GM12878 (cell line): ENCODE data around the gene CCDC97. TPM values are rescaled to one million over a fixed set of nuclear protein-coding genes. Genes with fewer than 3 reads are reported as not detected.

Experiments
- CBX3 ChIP-seq: fragments of 200-600 bp; sonication (generic); IDR thresholded peaks from 2 replicates; pipeline ENCODE4 v1.6.1; 2016; ENCODE audit warnings: low read depth, borderline replicate concordance
- CHD1 ChIP-seq: IDR thresholded peaks from 2 replicates; pipeline ENCODE4 v1.6.1; 2012; ENCODE audit warnings: low read depth, low read length, improper control_type of control experiment
- HCFC1 ChIP-seq: fragments of 150-350 bp; IDR thresholded peaks from 2 replicates; pipeline ENCODE4 v1.6.1; 2014; ENCODE audit warnings: low read length
- HDGF ChIP-seq: fragments of 450-650 bp; IDR thresholded peaks from 2 replicates; pipeline ENCODE4 v1.6.1; 2016; ENCODE audit warnings: antibody characterized with exemption
- MTA2 ChIP-seq: fragments of 450-650 bp; IDR thresholded peaks from 2 replicates; pipeline ENCODE4 v1.6.1; 2016; ENCODE audit warnings: low read depth, mild to moderate bottlenecking, moderate library complexity
- NR2C2 ChIP-seq: IDR thresholded peaks from 2 replicates; pipeline ENCODE4 v1.6.1; 2011; ENCODE audit warnings: borderline replicate concordance, low read depth; ENCODE audit not compliant: control insufficient read depth, insufficient read length
- ZBTB11 ChIP-seq: fragments of 450-650 bp; formaldehyde crosslinking; IDR thresholded peaks from 2 replicates; pipeline ENCODE4 v1.5.0; 2022; ENCODE audit warnings: mild to moderate bottlenecking, missing genetic modification characterization
- ZBTB40 ChIP-seq: fragments of 450-650 bp; IDR thresholded peaks from 2 replicates; pipeline ENCODE4 v1.6.1; 2016; ENCODE audit warnings: mild to moderate bottlenecking, moderate library complexity, borderline replicate concordance
- polyA plus RNA-seq, 11 experiments: library from polyadenylated mRNA; depleted of rRNA in 4 of 11; unstranded in 6 of 11; stranded (reverse) in 5 of 11; fragments of >200 nt; fragmentation: Nextera tagmentation in 4 of 11; fragmentation: Illumina TruSeq in 1 of 11; extraction: Ambion mirVana in 4 of 11; extraction: Trizol in 1 of 11; gene quantifications; 1 replicate in 1 of 11; 2 replicates in 10 of 11; pipeline versions ENCODE4 v1.2.1 to v1.2.3, GENCODE V29; 2011 to 2016; ENCODE audit warnings: inconsistent platforms in 2 of 11, missing spikeins in 2 of 11, low read depth in 1 of 11
- total RNA-seq, 4 experiments: library from RNA; depleted of rRNA in 3 of 4; stranded (reverse); fragments of >200 nt in 3 of 4; fragmentation: Illumina TruSeq in 1 of 4; extraction: Trizol in 1 of 4; gene quantifications; 2 replicates each; pipeline versions ENCODE4 v1.2.1 to v1.2.3, GENCODE V29; 2013 to 2021

The CCDC97 gene
- total and polyA plus RNA-seq, 10 of the 15 experiments (the other 5 are each of a cell fraction or from before 2014, with no cell fraction given), result 1.8 to 34.1 (median 18.8) TPM

GRCh38 chr19:41303954-41304353 lies 6.0 kb upstream of the CCDC97 start (continued):
- no peak for TF ChIP-seq ZBTB11 (CRISPR knock-in tag)
- no peak for TF ChIP-seq ZBTB40
- TF ChIP-seq CHD1, result no peak
- no peak for TF ChIP-seq HDGF
- no peak for TF ChIP-seq MTA2
- TF ChIP-seq NR2C2, result no peak
- TF ChIP-seq CBX3, result no peak
- TF ChIP-seq HCFC1, result no peak
- TF ChIP-seq, all 136 proteins: peak for 0
